Activated naive CD4-positive, alpha-beta T cell (primary cell): Measurements from ENCODE around the gene BMAL1.
A peak's percentile ranks its signal among the peaks of the same experiment; 100 is the strongest.
"Not testable (repeated sequence)": the region's sequence is repeated elsewhere in the genome, so short reads cannot be mapped to it uniquely, and the experiment has no call there.

ENCODE experiments used
- DNase-seq, 4 experiments: peaks; one replicate each; lab custom pipeline; 2025; lab: John Stamatoyannopoulos, UW

BMAL1 gene

DNA sequence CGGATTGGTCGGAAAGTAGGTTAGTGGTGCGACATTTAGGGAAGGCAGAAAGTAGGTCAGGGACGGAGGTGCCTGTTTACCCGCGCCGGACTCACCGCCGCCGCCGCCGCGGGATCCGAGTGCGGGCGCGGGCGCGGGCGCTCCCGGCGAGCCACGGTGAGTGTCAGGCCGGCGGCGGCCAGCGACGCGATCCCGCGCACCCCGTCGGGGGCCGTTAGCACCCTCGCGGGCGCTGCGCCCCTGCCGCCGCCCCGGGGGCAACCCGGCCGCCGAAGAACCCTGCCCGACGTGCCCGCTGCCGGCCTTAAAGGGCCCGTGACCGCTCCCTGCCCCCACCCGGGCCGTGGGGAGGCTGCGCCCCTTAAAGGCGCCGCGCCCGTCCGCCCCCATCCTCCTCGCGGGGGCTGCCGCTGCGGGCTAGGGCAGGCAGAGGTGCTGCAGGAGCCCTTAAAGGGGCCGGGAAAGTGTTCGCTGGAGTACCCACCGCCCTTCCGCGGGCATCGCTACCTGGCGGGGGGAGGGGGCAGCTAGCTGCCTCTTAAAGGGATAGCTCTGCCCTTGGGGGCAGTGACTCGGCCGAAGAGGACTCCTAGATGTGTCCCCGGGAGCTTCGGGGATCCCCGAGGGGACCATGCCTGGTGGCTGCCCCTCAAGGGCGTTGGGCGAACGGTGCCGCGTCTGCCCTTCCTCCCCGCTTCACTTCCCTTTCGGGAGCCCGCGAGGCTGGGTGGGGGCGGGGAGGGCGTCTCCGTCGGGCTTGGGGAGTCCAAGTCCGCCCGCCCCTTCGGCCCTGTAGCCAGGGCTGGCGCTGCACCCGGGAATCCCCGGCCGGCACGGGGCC, at the start of gene BMAL1:
TSS of gene BMAL1 (plus strand) at position 23 of the 841 bp plus-strand sequence. CDS start 76,519 bp downstream, outside the sequence.
- DNase-seq: peak; percentile 22 to 59 (median 46)

DNA sequence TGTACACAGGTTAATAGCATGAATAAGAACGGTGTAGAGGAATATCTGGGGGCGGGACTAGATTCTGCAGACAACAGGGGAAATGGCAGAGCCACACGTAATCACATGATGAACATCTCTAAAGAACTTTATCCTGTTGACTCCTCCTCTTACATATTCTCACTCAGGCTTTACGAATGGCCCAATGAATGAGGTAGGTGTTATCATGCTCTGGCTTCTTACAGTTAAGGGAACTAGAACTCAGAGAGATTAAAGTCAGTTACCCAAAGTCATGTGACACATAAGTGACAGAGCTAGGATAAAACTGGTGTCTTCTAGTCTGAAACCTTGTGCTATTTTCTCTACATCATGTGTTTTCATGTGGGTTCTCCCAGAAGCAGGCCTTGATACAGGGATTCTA, 49.0 kb upstream of the BMAL1 start:
- DNase-seq: no peak

DNA sequence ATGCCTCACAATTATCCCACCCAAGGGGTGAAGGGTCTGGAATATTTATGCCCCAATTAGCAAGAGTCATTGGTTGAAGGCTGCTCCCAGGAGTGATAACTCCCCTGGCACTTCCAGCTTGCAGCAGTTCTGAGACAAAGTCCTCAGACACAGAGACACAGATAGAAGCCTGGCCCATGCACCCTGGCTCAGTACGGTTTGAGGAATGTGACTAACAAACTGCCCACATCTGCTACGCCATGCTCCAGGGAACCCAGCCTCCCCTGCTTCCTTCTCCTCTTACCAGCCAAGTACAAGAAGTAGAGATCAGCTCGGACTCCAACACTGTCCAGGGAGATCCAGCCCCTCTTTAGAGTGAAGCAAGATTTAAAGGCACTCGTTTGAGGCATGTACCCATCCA, 48.5 kb upstream of the BMAL1 start:
- no peak for DNase-seq

DNA sequence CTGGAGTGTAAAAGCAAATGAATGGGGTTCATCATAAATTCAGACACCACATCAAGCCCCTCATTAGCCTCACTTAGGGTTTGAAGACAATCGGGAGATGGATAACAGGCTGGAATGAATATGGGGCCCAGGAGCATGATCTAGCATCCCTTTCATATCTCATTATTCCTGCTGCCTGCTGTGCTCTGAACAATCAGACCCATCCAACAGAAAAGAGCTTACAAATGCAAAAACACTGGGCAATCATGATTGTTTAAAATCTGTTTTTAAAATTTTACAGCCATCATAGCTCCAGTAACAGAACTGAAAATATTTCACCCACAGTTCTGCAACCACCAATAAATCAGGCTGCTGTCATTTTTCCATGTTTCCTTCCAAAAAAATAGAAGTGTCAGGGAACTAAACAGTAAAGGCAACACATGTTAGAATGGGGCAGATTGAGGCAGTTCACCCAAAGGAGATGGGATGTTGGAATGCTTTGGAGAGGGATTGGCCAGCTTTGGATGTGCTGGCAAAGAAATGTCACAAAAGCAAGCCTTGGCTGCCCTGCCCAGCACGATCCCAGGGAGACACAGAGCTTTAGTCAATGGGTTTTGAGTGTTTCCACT, 47.8 kb upstream of the BMAL1 start:
- no peak for DNase-seq

DNA sequence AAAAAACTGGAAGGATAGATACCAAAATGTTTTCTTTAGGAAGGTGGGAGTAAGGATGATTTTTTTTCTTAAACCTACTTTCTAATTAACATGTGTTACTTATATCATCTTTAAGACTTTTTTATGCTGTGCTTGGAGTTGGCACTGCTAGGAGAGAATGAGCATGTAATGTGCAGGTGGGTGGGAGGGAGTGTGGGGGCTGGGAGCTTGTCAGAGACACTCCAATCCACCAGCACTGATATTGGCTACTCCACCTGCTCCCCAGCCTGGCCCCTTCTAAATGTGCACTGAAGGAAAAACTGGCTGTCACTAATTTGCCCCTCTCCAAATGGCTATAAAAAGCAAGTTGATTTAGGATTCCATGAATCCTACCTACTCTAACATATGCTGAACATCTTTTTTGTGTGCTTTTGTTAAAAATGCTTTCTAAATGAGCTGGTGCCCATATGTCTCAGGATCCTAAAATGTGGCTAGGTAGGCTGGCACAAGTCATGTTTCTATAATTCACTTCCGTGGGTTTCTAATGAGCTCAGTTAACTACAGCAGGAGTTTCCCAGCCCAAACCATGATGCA, 44.3 kb upstream of the BMAL1 start:
- DNase-seq: no peak

DNA sequence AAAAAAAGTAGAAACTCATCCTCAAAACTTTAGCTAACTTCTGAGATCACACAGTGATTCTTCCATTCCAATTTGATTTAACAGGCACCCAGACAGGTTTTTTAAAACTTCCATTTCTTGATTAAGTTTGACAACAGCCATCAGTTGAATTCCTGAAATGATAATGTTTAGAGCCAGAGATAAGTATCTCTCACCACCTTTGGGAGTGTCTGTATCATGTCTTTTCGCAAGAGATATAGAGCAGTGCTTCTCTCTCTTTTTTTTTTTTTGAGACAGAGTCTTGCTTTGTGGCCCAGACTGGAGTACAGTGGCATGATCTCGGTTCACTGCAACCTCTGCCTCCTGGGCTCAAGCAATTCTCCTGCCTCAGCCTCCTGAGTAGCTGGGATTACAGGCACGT, 41.7 kb upstream of the BMAL1 start:
- DNase-seq: no peak

DNA sequence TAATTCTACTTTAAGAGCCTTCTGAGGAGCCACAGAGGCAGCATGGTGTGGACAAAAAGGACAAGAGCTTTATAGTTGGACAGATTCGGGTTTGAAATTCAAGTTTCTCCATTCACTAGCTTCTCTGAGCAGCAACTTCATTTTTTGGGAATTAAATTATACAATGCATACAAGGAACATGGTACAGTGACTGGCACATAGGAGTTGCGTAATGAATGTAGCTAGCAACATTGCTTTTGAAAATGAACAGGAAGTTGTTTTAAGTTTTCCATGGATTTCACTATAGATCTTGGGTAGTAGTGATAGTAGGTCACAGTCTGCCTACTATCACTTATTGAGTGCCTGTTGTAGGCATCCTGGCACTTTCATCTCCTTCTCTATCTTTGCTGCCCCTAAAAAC, 41.0 kb upstream of the BMAL1 start:
- no peak for DNase-seq

DNA sequence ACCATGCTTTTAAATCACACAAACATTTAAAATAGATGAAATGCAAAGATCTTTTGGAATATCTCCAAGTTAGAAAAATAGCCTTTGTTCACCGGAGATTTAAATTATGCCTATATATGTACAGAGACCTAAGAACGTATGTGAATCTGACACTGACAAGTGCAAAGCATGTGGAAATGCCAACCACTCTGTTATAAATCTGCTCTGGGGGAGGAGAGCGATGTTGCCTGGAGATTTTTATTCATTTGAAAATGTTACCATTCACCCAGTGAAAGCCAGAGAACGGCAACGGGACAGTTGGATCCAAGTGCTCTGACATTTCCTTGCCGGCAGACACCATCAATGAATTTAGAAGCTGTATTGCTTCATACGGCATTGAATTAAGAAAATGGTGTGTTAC, 39.8 kb upstream of the BMAL1 start:
- no peak for DNase-seq

DNA sequence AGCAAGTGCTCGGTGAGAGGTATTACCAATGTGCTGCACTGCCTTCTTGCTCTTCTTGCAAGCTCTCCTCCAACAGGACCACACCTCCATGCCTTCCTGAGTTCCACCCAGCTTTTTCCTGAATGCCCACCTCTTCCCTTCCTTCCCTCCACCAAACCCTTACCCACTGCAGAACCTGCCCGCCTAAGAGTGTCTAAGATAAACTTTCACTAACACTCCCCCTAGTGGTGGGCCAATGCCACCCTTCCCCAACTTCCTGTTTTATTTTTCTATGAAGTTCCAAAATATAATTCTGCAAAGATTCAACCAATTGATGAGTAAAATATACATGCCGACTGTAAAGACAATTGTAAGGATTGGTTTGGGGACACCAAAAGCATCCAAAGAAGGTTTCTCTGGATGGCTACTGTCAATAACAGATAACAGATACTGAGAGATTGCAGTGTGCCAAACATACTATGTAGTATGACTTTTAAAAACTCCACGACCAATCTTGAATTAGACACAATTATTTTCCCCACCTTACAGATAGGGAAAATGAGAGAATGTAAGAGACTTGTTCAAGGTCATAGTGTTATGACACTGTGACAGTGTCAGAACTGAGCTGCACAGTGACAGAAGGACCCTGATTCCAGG, 38.6 kb upstream of the BMAL1 start:
- DNase-seq: peak in 3 of 4 experiments; percentile 6 to 26 (median 18)

DNA sequence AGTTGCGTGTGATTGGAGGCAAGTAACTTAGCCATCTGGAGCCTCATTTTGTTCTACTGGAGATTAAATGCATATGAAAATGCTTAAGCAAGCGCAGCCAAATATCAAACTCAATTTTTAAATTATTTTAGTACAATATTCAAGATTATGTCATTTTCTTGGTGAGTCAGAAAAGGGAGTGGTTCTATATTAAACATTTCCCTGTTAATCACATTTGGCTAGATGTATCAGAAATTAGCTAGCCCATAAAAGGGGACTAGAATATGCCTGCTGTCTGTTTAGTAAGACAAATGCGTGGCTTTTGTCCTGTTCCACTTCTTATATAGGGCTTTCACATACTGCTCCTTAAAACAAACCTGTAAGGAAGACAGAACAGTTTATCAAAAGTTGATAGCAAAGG, 35.0 kb upstream of the BMAL1 start:
- DNase-seq: no peak

DNA sequence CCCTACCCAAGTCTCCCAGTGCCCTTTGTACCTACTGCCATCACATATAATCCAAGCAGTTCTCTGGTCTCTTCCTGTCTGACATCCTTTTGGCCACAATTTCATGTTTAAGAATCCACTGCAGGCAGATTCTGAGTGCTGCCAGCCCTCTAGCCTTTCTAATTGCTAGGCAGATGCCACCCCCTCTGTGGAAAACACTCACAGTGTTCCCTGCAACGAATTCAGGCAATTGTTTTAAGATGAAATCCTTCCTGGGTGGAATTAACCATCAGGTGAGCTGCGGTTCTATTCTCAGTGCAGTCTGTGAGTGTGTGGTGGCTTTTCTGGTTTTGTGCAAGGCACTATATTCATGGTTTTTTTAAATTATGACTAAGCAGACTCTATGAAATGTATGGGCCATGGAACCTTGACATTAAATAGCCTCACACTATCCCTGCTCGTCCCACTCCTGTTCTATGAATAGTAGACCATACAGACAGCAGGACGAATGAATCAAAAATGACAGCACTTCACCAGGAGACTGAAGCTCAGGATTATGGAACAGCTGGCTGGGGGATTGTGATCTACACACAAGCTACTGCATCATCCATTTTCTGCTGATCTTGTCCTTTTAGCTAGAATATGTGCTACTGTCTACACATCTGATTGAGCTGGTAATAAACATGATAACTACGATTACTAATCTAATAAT, 29.8 kb upstream of the BMAL1 start:
- no peak for DNase-seq

DNA sequence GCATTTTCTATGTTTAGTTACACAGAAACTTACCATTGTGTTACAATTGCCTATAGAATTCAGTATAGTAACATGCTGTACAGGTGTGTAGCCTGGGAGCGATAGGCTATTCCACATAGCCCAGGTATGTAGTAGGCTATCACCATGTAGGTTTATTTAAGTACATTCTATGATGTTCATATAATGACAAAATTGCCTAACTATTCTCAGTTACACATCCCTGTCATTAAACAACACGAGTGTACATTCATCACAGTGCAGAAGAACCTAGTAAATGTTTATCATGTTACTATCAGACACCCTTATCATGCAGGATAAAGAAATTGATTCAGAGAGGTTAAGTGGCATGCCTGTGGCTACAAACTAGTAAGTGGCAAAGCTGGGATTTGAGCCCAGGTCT, 28.4 kb upstream of the BMAL1 start:
- DNase-seq: no peak

DNA sequence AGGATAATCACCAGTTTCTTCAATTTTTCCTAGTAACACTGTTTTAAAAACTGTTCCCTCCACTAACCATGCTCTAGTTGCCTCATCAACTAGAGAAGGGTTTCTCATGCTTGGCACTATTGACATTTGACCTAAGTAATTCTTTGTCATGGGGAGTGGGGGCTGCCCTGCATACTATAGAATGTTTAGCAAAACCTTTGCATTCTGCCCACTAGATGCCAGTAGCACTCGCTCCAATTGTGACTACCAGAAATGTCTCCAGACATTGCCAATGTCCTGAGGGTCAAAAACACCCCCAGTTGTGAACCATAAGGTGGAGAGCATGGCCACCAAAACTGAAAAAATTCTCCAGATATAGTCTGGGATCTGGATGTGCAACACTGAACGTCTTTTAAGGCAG, 27.6 kb upstream of the BMAL1 start:
- DNase-seq: no peak

DNA sequence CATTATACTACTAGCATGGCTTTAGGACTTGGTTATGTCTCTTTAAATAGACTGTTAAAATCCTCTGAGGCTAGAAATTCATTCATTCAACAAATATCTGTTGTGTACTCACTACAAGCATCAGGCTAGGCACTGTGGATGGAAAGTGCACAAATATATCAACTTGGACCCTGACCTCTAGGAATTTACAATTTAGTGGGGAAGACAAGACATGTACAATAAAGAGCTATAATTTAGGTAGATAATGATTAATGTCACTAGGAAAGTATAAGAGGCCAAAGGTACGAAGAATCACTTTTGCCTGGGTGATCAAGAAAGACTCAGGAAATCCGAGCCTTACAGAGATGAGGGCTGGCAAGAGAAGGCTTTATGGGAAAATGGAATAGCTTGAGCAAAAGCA, 25.6 kb upstream of the BMAL1 start:
- no peak for DNase-seq

DNA sequence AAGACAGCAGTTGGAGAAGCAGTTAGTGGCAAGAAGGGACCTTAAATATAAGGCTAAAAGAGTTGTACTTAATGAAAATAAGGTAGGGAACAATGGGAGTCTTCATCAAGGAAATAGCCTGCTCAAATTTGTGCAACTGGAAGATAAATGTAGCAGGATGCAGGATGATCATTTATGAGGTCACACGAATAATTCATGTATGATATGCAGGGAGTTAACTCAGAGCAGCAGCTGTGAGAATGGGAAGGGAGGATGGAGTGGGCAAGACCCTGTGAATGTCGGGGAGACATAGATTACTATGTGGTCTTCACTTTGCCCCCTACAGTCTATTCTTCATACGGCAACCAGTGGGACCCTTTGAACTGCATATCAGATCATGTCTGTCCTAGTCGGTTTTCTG, 25.2 kb upstream of the BMAL1 start:
- DNase-seq: no peak

DNA sequence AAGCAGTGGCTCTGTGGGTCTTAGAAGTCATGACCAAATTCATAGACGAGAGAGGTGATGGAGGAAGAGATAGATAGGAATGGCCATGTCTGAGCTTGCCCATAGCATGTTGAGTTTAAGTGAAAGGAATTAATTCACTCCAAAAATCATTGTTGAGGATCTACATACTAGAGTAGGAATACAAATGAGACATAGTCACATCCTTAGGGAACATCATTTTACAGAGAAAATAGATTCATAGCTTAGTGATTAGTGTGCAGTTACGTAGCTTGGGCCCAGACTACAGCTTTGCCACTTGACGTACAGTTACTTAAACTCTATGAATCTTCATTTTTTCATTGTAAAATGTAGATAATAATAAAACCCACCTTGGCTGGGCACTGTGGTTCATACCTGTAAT, 21.4 kb upstream of the BMAL1 start:
- no peak for DNase-seq

DNA sequence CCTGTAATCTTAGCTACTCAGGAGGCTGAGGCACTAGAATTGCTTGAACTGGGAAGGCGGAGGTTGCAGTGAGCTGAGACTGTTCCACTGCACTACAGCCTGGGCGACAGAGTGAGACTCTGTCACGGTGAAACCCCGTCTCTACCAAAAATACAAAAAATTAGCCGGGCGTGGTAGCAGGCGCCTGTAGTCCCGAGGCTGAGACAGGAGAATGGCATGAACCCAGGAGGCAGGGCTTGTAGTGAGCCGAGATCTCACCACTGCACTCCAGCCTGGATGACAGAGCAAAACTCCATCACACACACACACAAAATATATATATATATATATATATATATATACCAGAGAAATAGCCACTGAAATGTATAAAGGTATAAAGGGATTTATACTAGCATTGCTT, 19.5 kb upstream of the BMAL1 start:
- not testable (repeated sequence) for DNase-seq

DNA sequence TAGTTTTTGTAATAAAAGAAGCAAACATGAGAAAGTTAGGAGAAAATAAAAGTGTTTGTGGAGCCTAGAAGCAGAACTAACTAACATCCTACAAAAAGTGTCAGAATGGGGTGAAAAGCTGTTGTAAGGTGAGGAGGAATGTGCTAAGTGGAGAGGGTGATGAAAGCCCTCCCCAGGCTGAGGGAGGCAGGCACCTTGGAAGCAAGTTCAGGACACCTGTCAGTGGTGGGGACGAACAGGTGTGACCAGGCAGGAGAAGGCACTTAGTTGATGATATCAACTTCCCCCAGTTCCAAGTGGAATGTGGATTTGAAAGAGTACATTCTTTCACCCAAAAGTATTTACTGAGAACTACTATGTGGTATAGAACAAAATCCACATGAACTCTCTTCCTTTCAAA, 18.7 kb upstream of the BMAL1 start:
- DNase-seq: no peak

DNA sequence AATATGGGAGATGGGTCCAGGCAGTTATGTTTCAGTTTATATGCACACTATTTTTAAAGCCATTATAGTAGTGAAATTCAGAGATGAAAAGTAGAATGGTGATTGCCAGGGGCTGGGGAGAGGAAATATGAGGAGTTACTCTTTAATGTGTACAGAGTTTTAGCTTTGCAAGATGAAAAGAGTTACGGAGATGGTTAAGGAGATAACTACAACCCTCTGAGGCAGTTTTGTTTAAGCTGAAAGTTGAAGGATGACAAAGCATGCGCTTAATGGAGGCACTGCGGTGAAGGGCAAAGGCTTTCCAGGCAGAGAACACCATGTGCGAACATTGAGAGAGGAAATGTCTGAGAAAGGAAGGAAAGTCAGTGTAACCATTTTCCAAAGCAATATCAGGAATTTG, 18.2 kb upstream of the BMAL1 start:
- no peak for DNase-seq

DNA sequence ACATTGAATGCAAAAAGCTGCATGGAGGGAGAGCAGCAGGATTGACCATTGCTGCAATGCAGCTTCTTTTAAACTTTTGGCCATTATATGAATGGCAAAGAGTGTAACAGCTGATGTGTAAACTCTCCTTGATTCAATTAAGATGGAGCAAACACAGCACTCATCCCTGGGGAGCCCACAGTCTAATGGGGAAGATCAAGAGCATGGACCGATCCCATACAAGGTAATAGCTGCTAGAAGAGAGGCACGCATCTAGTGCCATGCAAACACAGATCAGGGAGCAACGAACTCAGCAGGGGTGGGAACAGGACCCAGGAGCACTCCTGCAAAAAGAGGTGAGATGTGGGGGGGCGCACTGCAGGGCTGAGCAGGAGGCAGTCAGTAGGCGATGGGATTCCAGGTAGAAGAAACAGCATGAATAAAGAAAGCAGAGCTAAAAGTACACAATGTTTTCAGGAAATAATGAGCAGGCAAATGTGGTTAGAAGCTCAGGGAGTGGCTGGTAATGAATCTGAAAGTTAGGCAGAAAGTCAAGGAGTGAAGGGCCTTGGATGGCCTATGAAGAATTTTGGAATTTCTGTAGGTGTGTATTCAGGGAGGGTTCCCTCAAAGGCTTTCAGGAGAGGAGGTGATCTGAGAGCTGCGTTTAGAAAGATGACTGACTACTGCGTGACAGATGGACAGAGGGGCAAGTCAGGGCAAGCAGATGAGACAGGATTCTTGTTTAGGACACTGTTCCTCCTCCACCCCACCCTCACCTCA, 17.2 kb upstream of the BMAL1 start:
- DNase-seq: no peak

DNA sequence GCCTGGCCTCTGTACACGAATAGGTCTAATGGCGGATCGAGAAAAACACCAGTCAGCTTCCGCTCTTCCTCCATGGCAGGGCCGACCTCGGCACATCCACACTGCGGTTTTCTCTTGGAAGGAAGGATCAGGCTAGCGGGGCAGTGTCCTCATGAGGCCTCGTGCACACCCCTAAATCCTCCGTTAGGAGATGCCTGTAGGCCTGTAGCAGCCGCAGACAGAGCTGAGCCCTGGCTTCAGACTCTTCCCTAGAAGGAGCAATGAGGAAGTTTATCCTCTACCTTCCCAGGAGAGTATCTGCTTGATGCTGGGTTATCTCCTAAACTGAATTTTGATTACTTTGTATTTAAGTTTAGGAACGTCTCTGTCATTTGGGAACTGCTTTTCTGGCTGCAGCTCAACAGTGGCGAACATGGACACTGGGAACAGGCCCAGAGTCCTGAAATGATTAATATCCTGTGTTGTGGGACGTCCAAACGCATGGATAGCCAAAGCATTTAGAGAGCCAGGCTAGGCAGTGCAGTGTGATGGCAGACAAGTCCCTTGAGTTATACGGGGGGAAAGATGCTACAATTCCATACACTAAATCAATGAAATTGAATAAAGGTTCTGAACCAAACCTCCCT, 16.5 kb upstream of the BMAL1 start:
- DNase-seq: no peak
